NK-92 (cell line): ENCODE data around the gene ACO1.

Experiments
- DNase-seq: peaks from one replicate; lab custom pipeline; 2025; ENCODE audit not compliant: unreplicated experiment; lab: John Stamatoyannopoulos, UW

The ACO1 gene

GRCh38 chr9:32486839-32487562, 102.6 kb downstream of the ACO1 start:
- DNase-seq: no peak

- DNase-seq: no peak
Observed at GRCh38 chr9:32487981-32488380, 103.5 kb downstream of the ACO1 start.

- no peak for DNase-seq
Observed at GRCh38 chr9:32490601-32491000, 106.2 kb downstream of the ACO1 start.

- DNase-seq: no peak
Observed at GRCh38 chr9:32497921-32498320, 113.5 kb downstream of the ACO1 start.

- DNase-seq: no peak
Observed at GRCh38 chr9:32500768-32501167, 116.3 kb downstream of the ACO1 start.

- DNase-seq: no peak
Observed at GRCh38 chr9:32501868-32502267, 117.4 kb downstream of the ACO1 start.

GRCh38 chr9:32502464-32502863, 118.0 kb downstream of the ACO1 start:
- DNase-seq: no peak

- no peak for DNase-seq
Observed at GRCh38 chr9:32503008-32503407, 118.6 kb downstream of the ACO1 start.
